ENCODE results near the gene PROS1. TPM values are rescaled to one million over a fixed set of nuclear protein-coding genes. Genes with fewer than 3 reads are reported as not detected.
"Not testable (repeated sequence)": the region's sequence is repeated elsewhere in the genome, so short reads cannot be mapped to it uniquely, and the experiment has no call there.

The PROS1 gene
- total RNA-seq, 4 donors from 2014 or later = 9.3 to 25.0 (median 15.5) TPM

DNA sequence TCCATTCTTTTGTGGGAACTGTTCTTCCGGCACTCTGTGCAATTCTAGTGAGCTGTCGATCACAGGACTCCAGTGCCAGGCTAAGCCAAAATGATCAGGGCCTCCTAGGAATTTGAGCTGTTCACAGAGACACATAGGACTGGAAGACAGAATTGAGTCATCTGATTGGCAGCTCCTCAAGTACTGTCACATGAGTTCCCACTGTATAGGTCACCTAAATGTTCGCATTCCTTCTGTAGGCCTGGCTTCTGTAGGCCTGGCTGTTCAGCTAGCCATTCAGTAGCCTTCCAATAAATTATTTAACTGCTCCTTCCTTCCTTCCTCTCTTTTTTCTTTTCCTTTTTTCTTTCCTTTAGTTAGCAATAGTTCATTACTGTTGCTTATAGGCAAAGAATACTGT, 4.3 kb downstream of the PROS1 start:
- Histone ChIP-seq H3K4me1 (peaks cover 0 to 9% (median 1%) of the 10 kb centered on the region in 4 donors), H3K36me3 (no peaks in the 10 kb centered on the region), H3K27me3 (no peaks in the 10 kb centered on the region), H3K27ac (no peak overlapping the region), H3K4me3 (no peak overlapping the region), H3K9me3 (no peaks in the 10 kb centered on the region)
- DNase-seq = no peak
- TF ChIP-seq, protein P1, sequence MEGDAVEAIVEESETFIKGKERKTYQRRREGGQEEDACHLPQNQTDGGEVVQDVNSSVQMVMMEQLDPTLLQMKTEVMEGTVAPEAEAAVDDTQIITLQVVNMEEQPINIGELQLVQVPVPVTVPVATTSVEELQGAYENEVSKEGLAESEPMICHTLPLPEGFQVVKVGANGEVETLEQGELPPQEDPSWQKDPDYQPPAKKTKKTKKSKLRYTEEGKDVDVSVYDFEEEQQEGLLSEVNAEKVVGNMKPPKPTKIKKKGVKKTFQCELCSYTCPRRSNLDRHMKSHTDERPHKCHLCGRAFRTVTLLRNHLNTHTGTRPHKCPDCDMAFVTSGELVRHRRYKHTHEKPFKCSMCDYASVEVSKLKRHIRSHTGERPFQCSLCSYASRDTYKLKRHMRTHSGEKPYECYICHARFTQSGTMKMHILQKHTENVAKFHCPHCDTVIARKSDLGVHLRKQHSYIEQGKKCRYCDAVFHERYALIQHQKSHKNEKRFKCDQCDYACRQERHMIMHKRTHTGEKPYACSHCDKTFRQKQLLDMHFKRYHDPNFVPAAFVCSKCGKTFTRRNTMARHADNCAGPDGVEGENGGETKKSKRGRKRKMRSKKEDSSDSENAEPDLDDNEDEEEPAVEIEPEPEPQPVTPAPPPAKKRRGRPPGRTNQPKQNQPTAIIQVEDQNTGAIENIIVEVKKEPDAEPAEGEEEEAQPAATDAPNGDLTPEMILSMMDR (IDR thresholded peaks at IDR 0.05) = no peak
- TF ChIP-seq POLR2A (IDR thresholded peaks at IDR 0.05) = no peak

DNA sequence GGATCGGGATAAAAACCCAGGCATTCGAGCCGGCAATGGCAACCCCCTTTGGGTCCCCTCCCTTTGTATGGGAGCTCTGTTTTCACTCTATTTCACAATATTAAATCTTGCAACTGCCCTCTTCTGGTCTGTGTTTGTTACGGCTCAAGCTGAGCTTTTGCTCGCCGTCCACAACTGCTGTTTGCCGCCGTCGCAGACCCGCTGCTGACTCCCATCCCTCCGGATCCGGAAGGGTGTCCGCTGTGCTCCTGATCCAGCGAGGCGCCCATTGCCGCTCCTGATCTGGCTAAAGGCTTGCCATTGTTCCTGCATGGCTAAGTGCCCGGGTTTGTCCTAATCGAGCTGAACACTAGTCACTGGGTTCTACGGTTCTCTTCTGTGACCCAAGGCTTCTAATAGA, 8.6 kb downstream of the PROS1 start:
- DNase-seq, H3K27ac ChIP-seq, H3K4me1 ChIP-seq, H3K27me3 ChIP-seq, H3K9me3 ChIP-seq, H3K36me3 ChIP-seq, H3K4me3 ChIP-seq: not testable (repeated sequence)

DNA sequence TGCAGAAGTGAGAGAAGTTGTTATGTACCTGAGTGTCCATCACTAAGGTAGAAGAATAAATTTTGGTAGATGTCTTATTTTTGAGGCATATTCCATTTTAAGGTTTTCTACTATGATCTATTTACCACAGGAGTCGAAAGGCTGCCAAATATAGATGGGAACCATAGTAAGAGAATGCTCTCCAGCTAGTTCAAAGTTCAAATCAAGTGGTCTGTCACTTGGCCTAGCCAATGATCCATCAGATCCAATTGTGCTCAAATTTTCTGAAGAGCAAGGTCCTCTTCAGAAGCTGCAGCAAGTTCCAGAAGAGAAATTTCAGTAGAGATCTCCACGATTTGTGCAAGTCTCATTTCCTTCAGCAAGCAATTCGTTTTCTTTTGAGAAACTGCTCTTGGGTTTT, 10.9 kb downstream of the PROS1 start:
- H3K36me3 ChIP-seq = no peaks in the 10 kb centered on the region
- no peaks in the 10 kb centered on the region for H3K9me3 ChIP-seq
- no peaks in the 10 kb centered on the region for H3K4me1 ChIP-seq
- DNase-seq = no peak
- no peak overlapping the region for H3K27ac ChIP-seq
- H3K27me3 ChIP-seq = no peaks in the 10 kb centered on the region
- TF ChIP-seq, protein P1 (IDR thresholded peaks at IDR 0.05) = no peak
- no peak for TF ChIP-seq POLR2A (IDR thresholded peaks at IDR 0.05)
- H3K4me3 ChIP-seq = no peak overlapping the region

DNA sequence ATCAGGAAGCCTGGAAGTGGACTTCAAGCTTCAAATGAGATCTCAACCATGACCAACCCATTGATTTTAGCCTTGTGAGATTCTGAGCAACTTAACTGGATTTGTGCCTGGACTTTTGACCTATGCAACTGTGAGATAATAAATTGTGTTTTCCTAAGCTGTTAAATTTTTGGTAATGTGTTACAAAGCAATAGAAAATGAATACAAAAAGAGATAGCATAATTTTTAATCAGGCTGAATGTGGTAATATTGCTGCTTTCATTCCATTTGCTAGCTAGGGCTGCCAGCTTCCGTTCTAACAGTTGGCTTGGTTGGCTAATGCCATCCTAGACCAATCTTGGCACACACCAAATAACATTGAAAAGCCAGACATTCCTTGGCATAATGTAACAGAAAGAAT, 12.2 kb downstream of the PROS1 start:
- TF ChIP-seq POLR2A (IDR thresholded peaks at IDR 0.05) = no peak
- TF ChIP-seq, protein P1 (IDR thresholded peaks at IDR 0.05) = no peak
- H3K4me3 ChIP-seq = no peak overlapping the region
- no peaks in the 10 kb centered on the region for H3K4me1 ChIP-seq
- H3K27ac ChIP-seq = no peak overlapping the region
- no peak for DNase-seq
- H3K9me3 ChIP-seq = no peaks in the 10 kb centered on the region
- no peaks in the 10 kb centered on the region for H3K36me3 ChIP-seq
- H3K27me3 ChIP-seq = no peaks in the 10 kb centered on the region

DNA sequence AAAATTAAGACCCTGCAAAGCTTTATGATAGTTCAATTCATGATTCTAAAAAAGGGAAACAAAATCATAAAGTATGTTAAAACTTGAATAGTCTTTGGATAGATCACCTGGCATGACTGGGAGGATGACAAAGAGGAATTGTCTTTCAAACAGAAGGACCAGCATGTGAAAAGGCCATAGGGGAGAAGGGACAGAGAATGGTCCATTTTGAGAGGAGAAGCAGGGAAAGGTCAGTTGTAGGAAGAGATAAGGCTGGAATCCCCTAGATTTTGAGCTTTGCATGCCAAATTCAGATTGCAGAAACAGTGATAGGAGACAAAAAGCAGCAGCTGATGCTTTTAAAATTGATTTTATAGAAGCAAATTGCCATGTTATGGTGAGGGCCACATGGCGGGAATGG, 12.7 kb downstream of the PROS1 start:
- Histone ChIP-seq H3K36me3 (no peaks in the 10 kb centered on the region), H3K4me1 (no peaks in the 10 kb centered on the region), H3K9me3 (no peaks in the 10 kb centered on the region), H3K27ac (no peak overlapping the region), H3K27me3 (no peaks in the 10 kb centered on the region), H3K4me3 (no peak overlapping the region)
- no peak for DNase-seq
- TF ChIP-seq, protein P1 (IDR thresholded peaks at IDR 0.05) = no peak
- TF ChIP-seq POLR2A (IDR thresholded peaks at IDR 0.05) = no peak

DNA sequence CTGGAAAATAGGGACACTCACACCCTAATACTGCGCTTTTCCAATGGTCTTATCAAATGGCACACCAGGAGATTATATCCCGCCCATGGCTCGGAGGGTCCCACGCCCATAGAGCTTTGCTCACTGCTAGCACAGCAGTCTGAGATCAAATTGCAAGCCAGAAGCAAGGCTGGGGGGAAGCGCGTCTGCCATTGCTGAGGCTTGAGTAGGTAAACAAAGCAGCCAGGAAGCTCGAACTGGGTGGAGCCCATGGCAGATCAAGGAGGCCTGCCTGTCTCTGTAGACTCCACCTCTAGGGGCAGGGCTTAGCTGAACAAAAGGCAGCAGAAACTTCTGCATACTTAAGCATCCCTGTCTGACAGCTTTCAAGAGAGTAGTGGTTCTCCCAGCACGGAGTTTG, 23.7 kb downstream of the PROS1 start:
- not testable (repeated sequence) for DNase-seq, H3K27ac ChIP-seq, H3K27me3 ChIP-seq, H3K4me3 ChIP-seq, H3K36me3 ChIP-seq, H3K9me3 ChIP-seq, H3K4me1 ChIP-seq

DNA sequence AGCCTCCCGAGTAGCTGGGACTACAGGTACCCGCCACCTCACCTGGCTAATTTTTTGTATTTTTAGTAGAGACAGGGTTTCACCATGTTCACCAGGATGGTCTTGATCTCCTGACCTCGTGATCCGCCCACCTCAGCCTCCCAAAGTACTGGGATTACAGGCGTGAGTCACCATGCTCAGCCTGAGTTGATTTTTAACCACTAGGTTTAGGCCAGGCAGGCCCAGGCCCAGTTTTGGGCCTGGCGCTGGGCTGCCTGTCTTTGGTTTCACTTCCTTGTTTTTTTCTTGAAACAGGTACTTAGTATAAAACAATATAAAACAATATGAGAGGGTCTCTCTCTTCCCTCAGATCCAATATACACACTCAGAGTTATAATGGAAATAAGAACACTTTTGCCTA, 36.2 kb downstream of the PROS1 start:
- H3K27ac ChIP-seq, H3K9me3 ChIP-seq, H3K27me3 ChIP-seq, H3K4me1 ChIP-seq, H3K36me3 ChIP-seq, H3K4me3 ChIP-seq, DNase-seq: not testable (repeated sequence)
